Mesothelial cell of epicardium (in vitro differentiated cells): ENCODE data around the gene PCSK6. TPM values are rescaled to one million over a fixed set of nuclear protein-coding genes. Genes with fewer than 3 reads are reported as not detected.

Experiments used
- DNase-seq, 2 experiments: peaks; one replicate each; pipeline ENCODE4 v3.0.0; 2021; ENCODE audit warnings: low spot score in 2 of 2; ENCODE audit not compliant: unreplicated experiment in 2 of 2
- H3K27ac Mint-ChIP-seq: 2 replicates; pipeline ENCODE4 v1.8.0; 2021; ENCODE audit warnings: mixed read lengths
- H3K27me3 Mint-ChIP-seq: 2 replicates; pipeline ENCODE4 v1.8.0; 2021; ENCODE audit warnings: low read depth, mixed read lengths
- H3K36me3 Mint-ChIP-seq: 2 replicates; pipeline ENCODE4 v1.8.0; 2021; ENCODE audit warnings: mixed read lengths
- H3K4me1 Mint-ChIP-seq: 2 replicates; pipeline ENCODE4 v1.8.0; 2021; ENCODE audit warnings: mixed read lengths
- H3K4me3 Mint-ChIP-seq: 2 replicates; pipeline ENCODE4 v1.8.0; 2021; ENCODE audit warnings: mild to moderate bottlenecking, moderate library complexity, mixed read lengths
- H3K9me3 Mint-ChIP-seq: 2 replicates; pipeline ENCODE4 v1.8.0; 2021; ENCODE audit warnings: mixed read lengths
- total RNA-seq: library from RNA; stranded (reverse); gene quantifications from 3 replicates; pipeline ENCODE4 v1.2.1, GENCODE V29; 2021
- TF ChIP-seq, protein P1 (sequence below): fragments of 200-600 bp; sonication (generic); IDR thresholded peaks from one replicate; pipeline ENCODE4 v1.5.0; 2021; ENCODE audit warnings: antibody characterized with exemption; ENCODE audit not compliant: unreplicated experiment

The PCSK6 gene
- total RNA-seq, 1 donor from 2014 or later, result 4.5 TPM

DNA sequence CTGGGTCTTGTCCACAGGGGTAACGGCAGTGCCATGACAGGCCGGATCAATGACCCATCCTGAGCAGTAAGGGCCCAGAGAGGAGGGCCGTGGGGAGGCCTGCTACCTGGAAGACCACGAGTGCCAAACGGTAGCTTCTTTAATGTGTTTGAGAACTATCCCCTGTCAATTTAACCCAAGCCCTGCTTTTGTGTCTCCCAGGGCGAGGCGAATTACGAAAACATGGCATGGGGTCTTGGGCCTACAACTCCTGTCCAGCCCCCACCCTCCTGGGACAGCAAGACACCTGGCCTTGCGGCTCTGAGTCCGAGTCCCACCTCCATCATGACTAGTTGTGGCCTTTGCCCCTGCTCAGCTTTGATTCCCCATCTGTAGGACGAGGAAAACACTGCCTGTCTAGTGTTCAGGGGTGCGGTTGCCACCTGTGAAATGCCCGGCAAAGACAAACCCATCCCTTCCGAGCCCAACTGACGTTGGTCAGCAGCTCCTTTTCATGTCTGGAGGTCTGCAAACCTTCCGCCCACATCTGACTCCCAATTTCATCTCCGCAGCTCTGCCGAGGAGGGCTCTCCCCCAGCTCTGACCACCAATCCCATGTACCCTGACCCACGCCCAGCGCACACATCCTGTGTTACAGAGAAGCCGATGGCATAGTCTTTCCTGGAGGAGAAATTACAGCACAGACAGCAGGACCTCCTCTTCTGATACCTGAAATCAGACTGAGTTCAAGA is 165.5 kb downstream of the PCSK6 start:
- H3K36me3 Mint-ChIP-seq, result no peaks in the 10 kb centered on the region
- H3K27ac Mint-ChIP-seq, result no peak overlapping the region
- TF ChIP-seq, protein P1, sequence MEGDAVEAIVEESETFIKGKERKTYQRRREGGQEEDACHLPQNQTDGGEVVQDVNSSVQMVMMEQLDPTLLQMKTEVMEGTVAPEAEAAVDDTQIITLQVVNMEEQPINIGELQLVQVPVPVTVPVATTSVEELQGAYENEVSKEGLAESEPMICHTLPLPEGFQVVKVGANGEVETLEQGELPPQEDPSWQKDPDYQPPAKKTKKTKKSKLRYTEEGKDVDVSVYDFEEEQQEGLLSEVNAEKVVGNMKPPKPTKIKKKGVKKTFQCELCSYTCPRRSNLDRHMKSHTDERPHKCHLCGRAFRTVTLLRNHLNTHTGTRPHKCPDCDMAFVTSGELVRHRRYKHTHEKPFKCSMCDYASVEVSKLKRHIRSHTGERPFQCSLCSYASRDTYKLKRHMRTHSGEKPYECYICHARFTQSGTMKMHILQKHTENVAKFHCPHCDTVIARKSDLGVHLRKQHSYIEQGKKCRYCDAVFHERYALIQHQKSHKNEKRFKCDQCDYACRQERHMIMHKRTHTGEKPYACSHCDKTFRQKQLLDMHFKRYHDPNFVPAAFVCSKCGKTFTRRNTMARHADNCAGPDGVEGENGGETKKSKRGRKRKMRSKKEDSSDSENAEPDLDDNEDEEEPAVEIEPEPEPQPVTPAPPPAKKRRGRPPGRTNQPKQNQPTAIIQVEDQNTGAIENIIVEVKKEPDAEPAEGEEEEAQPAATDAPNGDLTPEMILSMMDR, result no peak
- H3K4me3 Mint-ChIP-seq, result no peak overlapping the region
- H3K9me3 Mint-ChIP-seq, result no peaks in the 10 kb centered on the region
- H3K4me1 Mint-ChIP-seq, result no peaks in the 10 kb centered on the region
- H3K27me3 Mint-ChIP-seq, result peaks cover 57% of the 10 kb centered on the region
- no peak for DNase-seq

DNA sequence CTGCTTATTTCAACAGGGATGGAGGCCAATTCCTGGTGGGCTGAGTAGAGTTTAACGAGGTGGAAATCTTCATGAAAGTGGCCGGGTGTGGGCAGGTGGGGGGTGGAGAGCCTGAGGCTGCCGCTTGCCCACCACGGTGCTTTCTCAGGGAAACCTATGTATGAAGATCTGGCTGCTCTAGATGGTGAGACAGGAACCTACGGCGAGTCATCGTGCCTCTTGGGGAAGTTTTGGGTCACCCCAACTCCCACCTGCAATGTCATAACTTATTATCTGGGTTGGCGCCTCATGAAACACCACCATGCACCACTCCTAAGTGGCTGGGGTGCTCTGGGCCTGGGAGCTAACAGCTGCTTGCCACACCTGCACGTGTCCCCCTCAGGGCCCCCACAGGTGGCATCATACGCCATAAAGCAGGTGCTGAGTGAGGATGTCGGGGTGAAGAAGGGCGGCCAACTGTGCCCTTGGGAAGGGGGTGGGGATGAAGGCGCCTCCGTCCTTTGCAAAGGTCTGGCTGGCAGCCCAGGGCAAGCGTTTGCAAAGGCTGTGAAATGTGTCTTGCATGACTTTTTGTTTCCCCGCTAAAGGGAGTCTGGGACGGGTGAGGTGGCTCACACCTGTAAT is 166.5 kb downstream of the PCSK6 start:
- Mint-ChIP-seq H3K4me1 (no peaks in the 10 kb centered on the region), H3K36me3 (no peaks in the 10 kb centered on the region), H3K9me3 (no peaks in the 10 kb centered on the region), H3K27me3 (peaks cover 60% of the 10 kb centered on the region), H3K4me3 (no peak overlapping the region), H3K27ac (no peak overlapping the region)
- TF ChIP-seq, protein P1, result no peak
- DNase-seq, result no peak

DNA sequence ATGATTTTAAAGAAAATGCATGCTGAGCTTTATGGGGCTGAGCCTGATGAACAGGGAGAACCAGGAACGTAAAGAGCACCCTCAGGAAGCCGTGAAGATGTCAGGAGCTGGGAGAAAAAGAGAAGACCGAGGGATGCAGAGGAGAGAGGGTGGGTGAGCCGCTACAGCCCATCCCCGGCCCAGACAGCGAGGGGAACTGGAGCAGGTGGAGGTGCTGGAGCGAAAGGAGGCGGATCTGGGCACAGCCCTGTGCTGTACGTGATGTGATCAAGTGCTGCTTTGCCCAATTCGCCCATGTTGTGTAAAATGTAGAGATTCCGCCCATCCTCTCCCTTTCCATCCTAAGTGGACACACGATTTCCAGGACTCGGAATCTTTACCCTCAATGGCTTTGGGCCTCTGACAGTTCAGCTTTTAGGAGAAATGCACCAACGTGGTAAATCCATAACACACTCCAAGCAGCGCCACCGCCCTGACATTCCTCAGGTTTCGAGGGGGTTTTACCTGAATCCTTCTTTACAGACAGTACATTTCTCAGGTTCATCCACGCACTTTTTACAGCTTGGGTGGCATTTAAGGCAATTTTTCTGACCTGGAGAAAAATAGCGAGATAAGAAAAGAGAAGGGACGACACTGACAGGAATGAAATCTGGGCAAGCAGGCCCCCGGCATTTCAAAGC is 167.4 kb downstream of the PCSK6 start:
- Mint-ChIP-seq H3K4me1 (no peaks in the 10 kb centered on the region), H3K27ac (no peak overlapping the region), H3K27me3 (peaks cover 55% of the 10 kb centered on the region), H3K4me3 (no peak overlapping the region), H3K36me3 (no peaks in the 10 kb centered on the region), H3K9me3 (no peaks in the 10 kb centered on the region)
- DNase-seq, result no peak
- TF ChIP-seq, protein P1, result no peak

DNA sequence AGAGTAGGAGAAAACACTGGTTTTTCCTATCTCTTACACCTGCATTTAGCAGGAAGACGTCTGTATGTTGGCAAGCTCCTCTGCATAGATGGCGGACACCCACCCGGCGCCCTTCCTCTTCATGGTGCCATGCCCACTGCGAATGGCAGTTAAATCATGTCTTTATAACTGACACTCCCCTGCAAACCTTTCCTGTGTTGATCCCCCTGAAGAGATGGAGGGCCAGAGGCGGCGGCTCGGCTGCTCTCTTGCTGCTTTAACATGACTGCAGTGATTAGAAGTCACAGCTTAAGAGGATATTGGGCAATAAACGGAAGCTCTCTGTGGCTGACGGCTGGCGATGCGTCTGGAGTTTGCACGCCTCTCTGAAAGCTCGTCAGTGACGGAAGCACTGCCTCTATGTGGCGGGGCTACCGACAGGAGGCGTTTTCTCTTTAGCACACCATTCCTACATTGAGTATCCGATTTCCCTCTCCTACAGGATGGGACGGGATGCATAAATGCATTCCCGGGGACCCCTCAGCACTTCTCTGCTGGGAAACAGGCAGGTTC is 168.9 kb downstream of the PCSK6 start:
- Mint-ChIP-seq H3K36me3 (no peaks in the 10 kb centered on the region), H3K4me3 (no peak overlapping the region), H3K4me1 (no peaks in the 10 kb centered on the region), H3K27ac (no peak overlapping the region), H3K27me3 (peaks cover 46% of the 10 kb centered on the region), H3K9me3 (no peaks in the 10 kb centered on the region)
- TF ChIP-seq, protein P1, result no peak
- no peak for DNase-seq

DNA sequence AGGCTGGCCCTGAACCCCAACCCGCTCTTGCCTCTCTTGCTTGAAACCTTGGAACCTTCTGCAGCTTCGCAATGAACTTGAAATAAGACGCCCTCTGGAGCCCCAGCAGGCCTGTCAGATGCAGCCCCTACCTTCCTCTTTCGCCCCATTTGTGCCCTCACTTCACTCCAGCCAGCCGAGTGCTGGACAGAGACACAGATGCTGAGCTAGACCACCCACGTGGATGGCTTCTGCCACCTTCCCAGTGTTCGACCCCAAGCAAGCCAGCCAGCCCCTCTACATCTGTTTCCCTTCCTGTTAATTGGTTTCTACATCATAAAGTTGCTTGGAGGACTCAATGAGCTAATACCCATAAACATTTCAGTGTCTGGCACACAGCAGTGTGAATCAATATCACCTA is 170.7 kb downstream of the PCSK6 start:
- Mint-ChIP-seq H3K27me3 (peaks cover 46% of the 10 kb centered on the region), H3K4me3 (no peak overlapping the region), H3K36me3 (no peaks in the 10 kb centered on the region), H3K9me3 (no peaks in the 10 kb centered on the region), H3K4me1 (no peaks in the 10 kb centered on the region), H3K27ac (no peak overlapping the region)
- TF ChIP-seq, protein P1, result no peak
- DNase-seq, result no peak
